ENCODE data around the gene IQCN. TPM values are rescaled to one million over a fixed set of nuclear protein-coding genes. Genes with fewer than 3 reads are reported as not detected.
A peak's percentile ranks its signal among the peaks of the same experiment; 100 is the strongest.

The IQCN gene
- total and polyA plus RNA-seq, 2 of the 4 experiments (the other 2 are of a cell fraction): 0.18 to 0.67 TPM

DNA sequence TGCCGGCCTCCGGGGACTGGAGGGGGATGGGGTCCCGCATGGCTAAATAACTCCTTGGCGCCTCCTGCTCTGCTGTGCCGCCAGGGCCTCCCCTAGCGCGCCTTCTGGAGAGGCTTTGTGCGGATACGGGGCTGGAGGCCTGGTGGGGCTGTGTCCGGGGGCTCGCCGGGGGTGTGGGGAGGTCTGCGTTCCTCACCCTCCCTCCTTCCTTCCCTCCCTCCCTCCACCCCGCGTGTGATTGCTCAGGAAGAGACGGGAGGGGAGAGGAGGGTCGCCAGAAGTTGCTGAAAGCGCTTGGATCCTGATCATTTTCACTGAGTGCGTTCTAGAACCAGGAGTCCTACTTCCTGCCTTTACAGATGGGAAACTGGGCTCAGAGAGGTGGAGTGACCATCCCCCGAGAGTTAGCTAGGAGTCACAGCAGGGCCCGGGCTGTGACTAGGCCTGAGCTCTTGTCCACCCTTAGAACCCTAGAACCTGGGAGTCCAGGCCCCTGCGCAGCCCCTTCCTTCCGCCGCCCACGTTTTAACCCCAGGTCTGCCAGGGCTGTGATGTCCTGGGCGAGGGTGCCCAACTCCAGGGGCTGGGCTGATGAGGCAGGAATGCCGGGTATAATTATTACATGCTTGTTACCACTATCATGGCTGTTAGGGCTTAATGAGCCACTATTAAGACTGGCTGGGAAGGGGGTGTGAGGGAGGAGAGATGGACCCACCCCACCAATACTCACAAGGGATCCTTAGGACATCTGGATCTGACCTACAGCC, 8.0 kb upstream of the IQCN start:
- Histone ChIP-seq H2BK15ac (ENCODE audit: low read depth, low read length) (peak overlapping the region; percentile 25; the same call in 2 of the 3 replicates), H4K20me1 (ENCODE audit: insufficient read depth, low read length) (peaks cover 31% of the 10 kb centered on the region), H3K27ac (ENCODE audit: insufficient read depth, low read length) (peak overlapping the region; percentile 97), H3K23ac (ENCODE audit: low read depth, low read length) (peak overlapping the region; percentile 92), H2BK20ac (ENCODE audit: low read depth, low read length) (peak overlapping the region; percentile 79; the same call in 1 of the 2 replicates), H3K56ac (ENCODE audit: extremely low read depth, insufficient read depth, low read length) (peak overlapping the region; percentile 95), H3K18ac (ENCODE audit: low read depth, low read length) (peak overlapping the region; percentile 87), H3K9me3 (ENCODE audit: control insufficient read depth, insufficient read depth, low read length) (no peaks in the 10 kb centered on the region), H3K36me3 (ENCODE audit: control insufficient read depth, insufficient read depth, low read length) (peaks cover 11% of the 10 kb centered on the region), H4K91ac (ENCODE audit: insufficient read depth, low read depth, low read length) (peak overlapping the region; percentile 92), H2BK5ac (ENCODE audit: low read depth, low read length, poor library complexity, severe bottlenecking) (peak overlapping the region; percentile 92), H3K9ac (ENCODE audit: low read depth, low read length) (peak overlapping the region; percentile 97), H2AFZ (replicated peaks; ENCODE audit: low read length, poor library complexity) (peak overlapping the region; percentile 90), H2BK120ac (ENCODE audit: low read depth, low read length) (peak overlapping the region; percentile 92), H2AK5ac (ENCODE audit: low read depth, low read length) (peak overlapping the region; percentile 99), H3K4me1 (ENCODE audit: control insufficient read depth, insufficient read depth, low read length) (peaks cover 14% of the 10 kb centered on the region), H3K4me3 (ENCODE audit: insufficient read depth, low read depth, low read length) (peak overlapping the region; percentile 40), H4K8ac (ENCODE audit: low read depth in 2 of 2, low read length in 2 of 2) (peak overlapping the region; percentile 81 to 89), H3K14ac (replicated peaks; ENCODE audit: low read depth, low read length) (peak overlapping the region; percentile 96), H3K9me1 (ENCODE audit: insufficient read depth, low read length) (peaks cover 4% of the 10 kb centered on the region), H3K4me2 (ENCODE audit: low read depth, low read length) (peak overlapping the region; percentile 81), H3K79me1 (ENCODE audit: low read depth in 1 of 2, low read length in 2 of 2) (peaks cover 0 to 44% of the 10 kb centered on the region in 2 experiments; a peak in 2 of 4 replicates), H3K4ac (ENCODE audit: low read depth, low read length) (peak overlapping the region; percentile 97), H4K5ac (ENCODE audit: low read depth, low read length) (peak overlapping the region; percentile 83), H3K27me3 (ENCODE audit: control insufficient read depth, insufficient read depth, low read length) (no peaks in the 10 kb centered on the region), H2AK9ac (replicated peaks; ENCODE audit: low read depth, low read length, poor library complexity) (peak overlapping the region; percentile 95)
- dilution Hi-C loops (cut with HindIII; ENCODE audit: low sequenced_read_pairs, unreplicated experiment): no loop called here
- intact Hi-C loops (cut with micrococcal nuclease): loop anchor here (1.0 kb wide), 2 partner anchors 9 to 23 kb away; no protein-coding TSS in a partner anchor
- TSS peak; percentile 95 for BruUV-seq (replicated peaks)
- ChIA-PET CTCF (interaction anchor here (1.2 to 4.8 kb wide), 4 partner anchors 39 to 128 kb away, joined by 3 to 49 read pairs (median 22); partner anchors contain the start of gene LSM4), POLR2A (ENCODE audit: unreplicated experiment) (interaction anchor here (0.5 to 1.8 kb wide), 14 partner anchors 10 to 172 kb away, joined by 3 to 25 read pairs (median 4); partner anchors contain the start of genes LSM4 and MPV17L2)
- ATAC-seq (ENCODE audit: low read depth): peak; percentile 1
- DNase-seq: no peak
- TF ChIP-seq MAZ (IDR thresholded peaks at IDR 0.05; ENCODE audit: borderline replicate concordance, low read depth, low read length) (peak; percentile 9; the same call in 1 of the 2 replicates), FOS (IDR thresholded peaks at IDR 0.05; ENCODE audit: low read depth, low read length) (no peak), MXI1 (IDR thresholded peaks at IDR 0.05; ENCODE audit: borderline replicate concordance, low read depth, low read length) (no peak), CTCF (conservative IDR thresholded peaks at IDR 0.05; ENCODE audit: low read depth, low read length) (peak; percentile 38), RFX5 (IDR thresholded peaks at IDR 0.05; ENCODE audit: low read depth, low read length) (no peak), NFE2L2 (IDR thresholded peaks at IDR 0.05; ENCODE audit: low read depth, low read length) (no peak), ELK1 (IDR thresholded peaks at IDR 0.05; ENCODE audit: borderline replicate concordance, low read depth, low read length) (no peak), POLR2A (IDR thresholded peaks at IDR 0.05; ENCODE audit: low read depth, low read length) (peak; percentile 80), RAD21 (IDR thresholded peaks at IDR 0.05; ENCODE audit: low read length) (peak; percentile 45), SMC3 (IDR thresholded peaks at IDR 0.05; ENCODE audit: low read depth, low read length) (peak; percentile 23; the same call in 1 of the 2 replicates)
- in situ Hi-C loops (cut with MboI; ENCODE audit: low sequenced_read_pairs): no loop called here
- no CpG with 5 or more reads among the region's 27 CpGs for WGBS, 2 experiments (ENCODE audit: extremely low coverage in 2 of 2, insufficient read length in 1 of 2)

Measured in IMR-90 (cell line).